Thoracic aorta (tissue), 2 donors: ENCODE results near the gene BEGAIN. TPM values are rescaled to one million over a fixed set of nuclear protein-coding genes. Genes with fewer than 3 reads are reported as not detected.
"Not testable (repeated sequence)": the region's sequence is repeated elsewhere in the genome, so short reads cannot be mapped to it uniquely, and the experiment has no call there.

Source experiments
- ATAC-seq: fragments of 150-250 bp; one replicate; pipeline ENCODE4 v1.8.0; 2017; ENCODE audit warnings: low read depth; ENCODE audit not compliant: insufficient number of reproducible peaks, low FRiP score
- DNase-seq: peaks from one replicate; pipeline ENCODE4 v3.0.0-alpha.2; 2020; ENCODE audit warnings: low spot score
- H3K27ac ChIP-seq, 2 donors: fragments of 200-600 bp; sonication (generic); 1 replicate in 1 of 2; 2 replicates in 1 of 2; pipeline ENCODE4 v1.5.1; 2016; ENCODE audit warnings: mild to moderate bottlenecking in 2 of 2, moderate library complexity in 2 of 2
- H3K27me3 ChIP-seq: fragments of 200-600 bp; sonication (generic); replicated peaks from 2 replicates; pipeline ENCODE4 v1.6.0; 2016; ENCODE audit warnings: mild to moderate bottlenecking; ENCODE audit not compliant: insufficient read depth
- H3K36me3 ChIP-seq: fragments of 200-600 bp; sonication (generic); one replicate; pipeline ENCODE4 v1.5.1; 2016
- H3K4me1 ChIP-seq, 2 donors: fragments of 200-600 bp; sonication (generic); 1 replicate in 1 of 2; 2 replicates in 1 of 2; pipeline versions ENCODE4 v1.5.1 to v1.6.0; 2016; ENCODE audit warnings: low read depth in 2 of 2, mild to moderate bottlenecking in 1 of 2; ENCODE audit not compliant: control insufficient read depth in 1 of 2
- H3K4me3 ChIP-seq: fragments of 200-600 bp; sonication (generic); 2 replicates; pipeline ENCODE4 v1.5.1; 2016; ENCODE audit warnings: mild to moderate bottlenecking
- H3K9me3 ChIP-seq: fragments of 200-600 bp; sonication (generic); 2 replicates; pipeline ENCODE4 v1.5.1; 2016
- total RNA-seq, 2 donors: library from RNA; depleted of rRNA; stranded (reverse); fragments of >200 nt; gene quantifications; one replicate each; pipeline versions ENCODE4 v1.1.0 to v1.2.3, GENCODE V29; 2016
- TF ChIP-seq, protein P1 (sequence below): fragments of 200-600 bp; sonication (generic); IDR thresholded peaks from one replicate; pipeline ENCODE4 v1.5.1; 2019; ENCODE audit warnings: antibody characterized with exemption

BEGAIN gene
- total RNA-seq, 2 donors from 2014 or later, result 0.27 to 0.85 TPM

DNA sequence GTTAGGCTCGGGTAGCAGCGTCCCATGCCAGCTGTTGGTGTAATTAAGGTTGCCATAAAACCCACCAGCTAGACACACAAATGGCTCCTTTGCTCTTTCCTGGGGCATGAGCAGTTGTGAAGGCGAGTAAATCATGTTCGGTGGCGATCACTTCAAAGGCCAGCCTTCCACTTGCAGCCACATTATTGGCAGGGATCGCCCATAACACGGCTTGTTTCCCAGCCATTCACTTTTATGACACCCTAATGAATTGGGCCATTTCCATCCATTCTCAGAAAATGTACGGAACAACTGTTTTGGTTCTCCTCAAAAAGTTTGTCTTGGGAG is 63.4 kb downstream of the BEGAIN start:
- Histone ChIP-seq H3K4me3 (no peak overlapping the region), H3K36me3 (peaks cover 13% of the 10 kb centered on the region), H3K27me3 (no peaks in the 10 kb centered on the region), H3K4me1 (no peaks in the 10 kb centered on the region), H3K9me3 (no peaks in the 10 kb centered on the region), H3K27ac (no peak overlapping the region)
- DNase-seq (no peak), ATAC-seq (no peak)
- TF ChIP-seq, protein P1, sequence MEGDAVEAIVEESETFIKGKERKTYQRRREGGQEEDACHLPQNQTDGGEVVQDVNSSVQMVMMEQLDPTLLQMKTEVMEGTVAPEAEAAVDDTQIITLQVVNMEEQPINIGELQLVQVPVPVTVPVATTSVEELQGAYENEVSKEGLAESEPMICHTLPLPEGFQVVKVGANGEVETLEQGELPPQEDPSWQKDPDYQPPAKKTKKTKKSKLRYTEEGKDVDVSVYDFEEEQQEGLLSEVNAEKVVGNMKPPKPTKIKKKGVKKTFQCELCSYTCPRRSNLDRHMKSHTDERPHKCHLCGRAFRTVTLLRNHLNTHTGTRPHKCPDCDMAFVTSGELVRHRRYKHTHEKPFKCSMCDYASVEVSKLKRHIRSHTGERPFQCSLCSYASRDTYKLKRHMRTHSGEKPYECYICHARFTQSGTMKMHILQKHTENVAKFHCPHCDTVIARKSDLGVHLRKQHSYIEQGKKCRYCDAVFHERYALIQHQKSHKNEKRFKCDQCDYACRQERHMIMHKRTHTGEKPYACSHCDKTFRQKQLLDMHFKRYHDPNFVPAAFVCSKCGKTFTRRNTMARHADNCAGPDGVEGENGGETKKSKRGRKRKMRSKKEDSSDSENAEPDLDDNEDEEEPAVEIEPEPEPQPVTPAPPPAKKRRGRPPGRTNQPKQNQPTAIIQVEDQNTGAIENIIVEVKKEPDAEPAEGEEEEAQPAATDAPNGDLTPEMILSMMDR, result no peak

DNA sequence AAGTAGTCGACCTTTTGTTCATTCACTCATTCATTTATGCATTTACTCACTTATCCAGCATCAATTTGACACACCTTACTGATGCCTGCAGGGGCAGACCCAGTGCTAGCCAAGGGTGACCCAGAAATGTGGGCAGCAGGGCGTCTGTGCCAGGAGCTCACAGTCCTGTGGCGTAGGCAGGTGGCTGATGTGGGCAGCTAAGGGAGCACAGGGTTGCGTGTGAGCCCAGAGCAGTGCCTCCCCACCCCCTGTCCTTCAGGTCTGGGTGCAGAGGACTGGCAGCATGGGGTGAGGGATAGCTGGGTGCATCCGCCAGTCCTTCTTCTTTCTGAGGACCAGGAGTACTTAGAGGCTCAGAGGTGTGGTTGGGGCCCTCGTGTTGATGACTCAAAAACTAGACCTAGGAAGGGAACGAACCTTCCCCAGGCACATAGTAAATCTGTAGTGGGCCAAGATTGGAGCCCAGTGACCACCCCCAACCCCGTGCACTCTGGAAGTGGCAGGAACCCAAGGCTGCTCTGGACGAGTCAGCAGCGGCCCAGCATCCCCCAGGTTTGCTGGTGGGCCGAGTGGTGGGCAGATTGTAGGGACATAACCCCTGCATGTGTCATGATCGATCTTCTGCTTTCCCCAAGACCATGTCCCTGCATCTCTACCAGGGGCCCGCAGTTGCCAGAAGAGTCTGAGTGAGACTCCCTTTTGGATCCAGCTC is 63.9 kb downstream of the BEGAIN start:
- ATAC-seq (no peak), DNase-seq (no peak)
- Histone ChIP-seq H3K9me3 (no peaks in the 10 kb centered on the region), H3K4me3 (no peak overlapping the region), H3K36me3 (peaks cover 13% of the 10 kb centered on the region), H3K27ac (no peak overlapping the region), H3K27me3 (no peaks in the 10 kb centered on the region), H3K4me1 (no peaks in the 10 kb centered on the region)
- TF ChIP-seq, protein P1, result no peak

DNA sequence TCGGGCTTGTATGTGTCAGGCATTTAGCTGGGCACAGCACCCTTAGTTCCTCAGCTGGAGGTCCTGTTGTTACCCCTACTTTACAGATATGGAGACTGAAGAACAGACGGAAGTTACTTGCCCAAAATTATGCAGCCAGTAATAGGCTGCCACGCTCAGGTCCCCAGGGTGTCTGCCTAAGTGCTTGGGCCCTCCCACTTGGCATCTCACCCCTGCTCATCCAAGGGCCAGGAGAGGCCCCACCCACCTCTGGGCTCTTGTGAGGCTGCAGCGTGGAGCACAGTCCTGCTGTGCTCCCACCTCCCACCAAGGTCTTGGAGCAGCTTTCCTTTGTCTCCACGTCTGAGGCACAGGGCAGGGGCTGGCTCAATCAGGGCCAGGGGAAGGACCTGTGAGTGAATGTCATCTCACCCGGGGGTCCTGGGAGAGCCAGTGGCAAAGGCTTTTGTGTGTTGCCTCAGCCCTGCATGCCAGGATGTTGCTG is 64.6 kb downstream of the BEGAIN start:
- H3K27ac ChIP-seq, result no peak overlapping the region
- H3K9me3 ChIP-seq, result no peaks in the 10 kb centered on the region
- ATAC-seq (no peak), DNase-seq (no peak)
- TF ChIP-seq, protein P1, result no peak
- H3K4me1 ChIP-seq, result no peaks in the 10 kb centered on the region
- no peak overlapping the region for H3K4me3 ChIP-seq
- peaks cover 13% of the 10 kb centered on the region for H3K36me3 ChIP-seq
- no peaks in the 10 kb centered on the region for H3K27me3 ChIP-seq

DNA sequence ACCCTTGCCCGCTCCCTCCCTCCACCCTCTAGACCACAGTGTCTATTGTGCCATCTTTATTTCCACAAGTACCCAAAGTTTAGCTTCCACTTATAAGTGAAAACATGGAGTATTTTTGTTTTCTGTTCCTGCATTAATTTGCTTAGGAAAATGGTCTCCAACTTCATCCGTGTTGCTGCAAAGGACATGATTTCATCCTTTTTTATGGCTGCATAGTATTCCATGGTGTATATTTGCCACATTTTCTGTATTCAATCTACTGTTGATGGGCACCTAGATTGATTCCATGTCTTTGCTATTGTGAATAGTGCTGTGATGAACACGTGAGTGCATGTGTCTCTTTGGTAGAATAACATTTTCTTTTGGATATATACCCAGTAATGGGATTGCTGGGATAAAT is 81.2 kb downstream of the BEGAIN start:
- H3K27me3 ChIP-seq, DNase-seq, ATAC-seq, H3K4me1 ChIP-seq, H3K36me3 ChIP-seq, H3K4me3 ChIP-seq, H3K27ac ChIP-seq: not testable (repeated sequence)
- peaks cover 12% of the 10 kb centered on the region for H3K9me3 ChIP-seq

DNA sequence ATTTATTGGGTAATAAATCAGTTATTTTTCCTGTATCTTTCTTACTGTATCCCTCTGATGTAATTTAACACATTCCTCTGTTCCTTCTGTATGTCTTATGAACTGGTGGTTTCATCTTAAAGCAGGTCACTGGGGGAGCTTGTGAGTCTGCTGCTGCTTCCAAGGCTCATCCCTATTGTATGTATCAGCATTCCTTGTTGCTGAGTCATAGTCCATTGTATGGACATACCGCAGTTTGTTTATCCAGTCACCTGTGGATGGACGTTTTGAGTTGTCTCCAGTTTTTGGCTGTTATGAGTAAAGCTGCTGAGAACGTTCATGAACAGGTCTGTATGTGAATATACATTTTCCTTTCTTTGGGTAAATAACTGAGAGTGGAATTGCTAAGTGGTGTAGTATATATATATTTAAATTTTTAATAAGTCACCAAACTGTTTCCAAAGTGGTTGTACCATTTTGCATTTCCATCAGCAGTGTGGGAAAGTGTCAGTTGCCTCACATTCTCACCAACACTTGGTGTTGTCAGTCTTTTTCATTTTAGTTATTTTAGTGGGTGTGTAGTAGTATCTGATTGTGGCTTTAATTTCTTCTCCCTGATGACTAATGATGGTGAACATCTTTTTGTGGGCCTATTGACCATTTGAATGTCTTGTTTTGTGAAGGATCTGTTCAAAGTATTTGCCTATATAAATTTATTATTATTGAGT is 82.7 kb downstream of the BEGAIN start:
- Histone ChIP-seq H3K4me1 (no peaks in the 10 kb centered on the region), H3K27ac (no peak overlapping the region), H3K36me3 (no peaks in the 10 kb centered on the region), H3K27me3 (no peaks in the 10 kb centered on the region), H3K4me3 (no peak overlapping the region), H3K9me3 (peaks cover 12% of the 10 kb centered on the region)
- ATAC-seq (no peak), DNase-seq (no peak)
- TF ChIP-seq, protein P1, result no peak
